GM21423 (cell line): ENCODE measurements around the gene RAX.
A peak's percentile ranks its signal among the peaks of the same experiment; 100 is the strongest.

Source experiments
- ATAC-seq: cut with Tn5 transposase; IDR thresholded peaks from one replicate; pipeline ENCODE4 v1.9.1; 2021; ENCODE audit warnings: mild to moderate bottlenecking, moderate library complexity; ENCODE audit not compliant: unreplicated experiment

The RAX gene

GRCh38 chr18:59272891-59273758 lies at the start of gene RAX:
Gene RAX, minus strand, starts transcription at chr18:59273454. Its CDS starts 248 bp downstream, at chr18:59273206.
- no peak for ATAC-seq

DNA sequence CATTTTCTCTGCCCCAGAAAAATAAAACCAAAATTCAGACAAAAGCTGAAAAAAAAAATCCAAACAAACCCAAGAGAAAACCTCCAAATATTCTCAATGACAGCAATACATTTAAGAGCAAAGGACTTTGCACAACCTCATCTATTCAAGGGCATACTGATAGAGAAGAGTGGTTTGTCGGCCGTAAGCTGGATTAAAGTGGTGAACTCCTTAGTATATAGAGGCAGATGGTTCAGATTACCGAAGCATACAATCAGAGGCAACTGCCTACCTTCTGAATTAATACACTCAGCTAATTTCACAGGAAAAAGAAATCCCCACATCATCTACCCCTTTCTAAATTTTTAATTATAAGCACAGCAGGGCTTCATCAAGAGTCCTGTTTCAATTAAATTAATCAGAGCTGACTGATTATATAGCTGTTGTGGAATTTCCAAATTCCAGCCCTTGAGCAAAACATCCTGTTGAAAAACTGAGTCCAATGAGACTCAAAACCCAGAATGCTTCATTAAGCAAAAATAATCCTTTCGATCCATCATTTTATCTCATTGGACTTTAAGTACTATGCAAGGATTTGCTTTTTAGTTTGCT lies 45.3 kb upstream of the RAX start, which contains the start of gene CPLX4:
CPLX4 (minus strand) TSS at position 190 of the 591 bp plus-strand sequence; CDS start at position 3, 187 bp downstream.
- no peak for ATAC-seq

- no peak for ATAC-seq
Measured at GRCh38 chr18:59311631-59312030, 38.4 kb upstream of the RAX start.

DNA sequence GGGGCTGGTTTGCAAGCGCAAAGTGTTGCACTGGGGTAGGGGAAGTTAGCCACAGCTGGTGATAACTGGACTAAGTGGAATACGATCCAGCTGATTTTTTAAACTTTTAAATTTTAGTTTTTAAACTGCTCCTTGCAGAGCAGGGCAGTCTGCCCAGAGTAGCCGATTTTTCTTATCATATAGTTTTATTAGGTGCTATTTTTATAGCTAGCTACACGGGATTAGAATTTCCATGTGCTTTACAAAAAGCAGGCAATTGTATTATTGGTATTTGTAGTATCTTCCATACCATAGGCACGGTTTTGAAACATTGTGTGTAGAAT lies 35.6 kb upstream of the RAX start:
- no peak for ATAC-seq

- ATAC-seq: peak; percentile 80
Measured at GRCh38 chr18:59308248-59308937, 35.1 kb upstream of the RAX start.

- no peak for ATAC-seq
Measured at GRCh38 chr18:59306640-59307039, 33.4 kb upstream of the RAX start.

DNA sequence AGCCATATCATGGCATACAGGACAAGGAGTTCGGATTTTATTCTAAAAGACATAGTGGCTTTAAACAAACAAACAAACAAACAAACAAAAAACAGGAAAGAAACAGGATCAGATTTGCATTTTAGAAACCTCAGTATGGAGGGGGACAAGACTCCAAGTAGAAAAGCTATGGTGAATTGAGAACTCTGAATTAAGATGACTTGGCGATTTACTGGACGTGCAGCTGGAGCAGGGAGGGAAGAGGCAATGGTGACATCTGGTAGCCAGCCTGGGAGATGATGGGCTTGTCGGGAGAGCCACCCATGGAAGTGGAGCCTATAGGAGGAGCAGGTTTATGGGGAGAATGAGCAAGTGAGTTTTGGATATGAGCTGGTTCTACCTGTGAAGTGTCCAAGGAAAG lies 32.0 kb upstream of the RAX start:
- no peak for ATAC-seq

DNA sequence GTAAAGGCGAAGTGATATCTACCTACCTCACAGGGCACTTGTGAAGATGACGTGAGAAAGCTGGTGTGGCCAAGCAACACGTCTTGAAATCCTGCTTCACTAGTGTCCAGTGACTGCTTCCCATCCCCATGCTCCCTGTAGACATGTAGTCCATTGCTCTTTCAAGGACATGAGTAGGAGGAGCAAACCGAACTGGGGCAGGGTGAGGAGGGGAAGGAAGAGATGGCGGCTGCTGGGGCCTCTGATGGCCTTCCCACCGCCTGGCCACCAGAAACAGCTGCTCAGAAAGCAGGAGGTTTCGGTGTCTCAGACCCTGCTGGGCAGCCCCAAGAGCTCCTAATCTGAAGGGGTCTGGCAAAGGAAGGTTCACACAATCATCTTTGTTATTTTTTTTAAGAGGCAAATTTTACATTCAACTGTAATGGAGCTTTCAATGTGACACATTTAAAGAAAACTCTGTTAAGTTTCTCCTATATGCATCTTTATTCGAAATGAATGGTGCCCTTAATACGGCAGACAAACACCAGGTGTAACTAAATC lies 30.5 kb upstream of the RAX start:
- no peak for ATAC-seq

- ATAC-seq: no peak
Measured at GRCh38 chr18:59303006-59303405, 29.8 kb upstream of the RAX start.

DNA sequence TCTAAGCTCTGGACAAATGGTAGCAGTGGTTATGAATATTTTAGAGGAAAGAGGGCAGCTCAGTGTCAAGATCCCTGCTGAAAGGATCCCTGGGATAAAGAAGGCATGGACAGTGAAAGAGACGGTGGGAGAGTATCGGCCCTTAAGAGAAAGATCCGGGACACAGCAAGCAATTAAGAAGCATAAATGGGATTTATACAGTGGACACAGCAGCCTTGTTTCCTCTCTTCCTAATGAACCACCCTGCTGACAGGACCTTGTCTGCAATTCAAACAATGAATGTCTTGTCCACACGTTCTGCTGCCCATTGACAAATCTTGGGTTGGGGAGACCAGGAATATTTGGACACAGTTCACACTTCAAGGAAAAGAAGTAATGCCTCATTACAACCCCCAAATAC lies 28.7 kb upstream of the RAX start:
- ATAC-seq: no peak

DNA sequence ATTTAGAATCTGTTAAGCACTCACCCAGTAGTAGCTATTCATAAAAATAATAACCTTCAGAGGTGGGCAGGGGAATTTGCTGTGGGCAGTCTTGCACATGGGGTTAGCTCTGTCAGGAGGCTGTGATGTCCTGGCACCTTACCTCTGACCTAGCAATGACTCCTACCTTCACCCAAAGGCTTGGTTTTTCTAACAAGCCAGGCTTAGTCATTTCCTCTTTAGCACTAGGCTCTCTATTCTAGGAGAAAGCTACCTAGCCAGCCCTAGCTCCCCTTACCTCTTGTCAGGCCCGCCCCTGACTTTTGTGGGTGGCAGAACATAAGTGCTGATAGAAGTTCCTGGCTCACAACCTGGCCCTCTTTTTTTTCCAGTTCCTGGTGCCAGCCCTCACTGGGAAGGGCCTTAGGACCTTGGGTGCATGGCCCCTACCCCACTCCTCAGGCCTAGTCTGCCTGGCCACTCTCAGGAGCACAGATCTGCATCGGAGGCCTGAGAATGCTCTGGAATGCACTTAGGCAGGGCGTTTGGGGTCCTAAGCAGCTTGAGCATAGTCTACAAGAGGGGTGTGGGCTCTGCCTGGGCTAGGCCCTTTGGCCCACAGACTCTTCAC lies 27.5 kb upstream of the RAX start:
- no peak for ATAC-seq

DNA sequence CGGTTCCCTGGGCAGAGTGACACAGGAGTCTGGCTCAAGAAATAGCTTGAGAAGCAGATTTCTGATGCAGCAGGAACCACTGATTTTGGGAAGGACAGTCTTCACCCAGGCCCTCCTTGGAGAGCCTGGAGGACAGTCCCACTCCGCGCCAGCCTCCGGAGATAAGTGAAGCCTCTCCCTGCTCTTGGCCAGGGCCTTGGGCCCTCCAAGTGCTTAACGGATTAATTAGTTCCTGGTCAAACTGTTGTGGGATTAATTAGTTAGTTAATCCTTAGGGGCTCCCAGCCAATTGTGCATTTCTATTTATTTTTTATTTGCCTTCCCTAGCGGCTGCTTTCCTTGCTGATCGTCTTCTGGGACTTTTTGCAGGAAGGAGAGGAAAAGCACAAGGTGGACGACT lies 25.6 kb upstream of the RAX start:
- no peak for ATAC-seq

DNA sequence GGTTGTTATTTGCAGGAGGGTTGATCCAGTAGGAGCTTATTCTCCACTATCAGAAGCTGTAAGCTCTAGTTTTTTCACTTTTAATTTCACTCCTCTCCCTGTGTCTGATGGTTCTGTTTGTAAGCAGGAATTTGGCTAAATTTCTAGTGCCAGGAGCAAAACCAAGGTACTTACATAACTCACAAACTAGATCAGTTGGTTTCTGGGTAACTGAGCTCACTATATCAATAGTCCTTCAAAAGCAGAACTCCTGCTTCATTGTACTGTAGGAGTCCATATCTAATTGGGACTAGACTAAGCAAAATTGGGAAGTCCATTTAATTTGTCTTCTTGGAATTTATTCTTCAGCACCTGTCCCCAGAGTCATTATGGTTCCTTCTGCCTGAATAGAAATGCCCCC lies 20.1 kb upstream of the RAX start:
- ATAC-seq: no peak

- ATAC-seq: no peak
Measured at GRCh38 chr18:59286341-59286740, 13.1 kb upstream of the RAX start.

DNA sequence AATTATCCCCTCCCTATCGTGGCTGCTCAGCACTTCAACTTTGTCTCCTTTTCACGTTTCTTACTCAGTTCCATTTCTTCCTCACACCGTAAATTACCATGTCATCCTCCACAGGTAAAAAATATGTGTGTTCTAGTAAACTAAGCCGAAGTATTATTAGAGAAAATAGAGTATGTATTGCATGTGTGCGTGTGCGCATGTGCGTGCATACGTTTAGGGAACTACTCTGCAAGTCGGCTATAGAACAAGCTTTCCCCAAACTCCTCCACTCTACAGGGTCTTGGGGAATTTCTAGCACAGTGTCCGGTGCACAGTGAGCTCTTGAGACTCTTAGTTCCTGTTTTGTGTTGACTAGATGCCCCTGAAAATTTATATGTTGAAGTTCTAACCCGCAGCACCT lies 9.1 kb upstream of the RAX start:
- no peak for ATAC-seq

- no peak for ATAC-seq
Measured at GRCh38 chr18:59279722-59280121, 6.5 kb upstream of the RAX start.

GRCh38 chr18:59279193-59279592 lies 5.9 kb upstream of the RAX start:
- no peak for ATAC-seq

- no peak for ATAC-seq
Measured at GRCh38 chr18:59278793-59279192, 5.5 kb upstream of the RAX start.

DNA sequence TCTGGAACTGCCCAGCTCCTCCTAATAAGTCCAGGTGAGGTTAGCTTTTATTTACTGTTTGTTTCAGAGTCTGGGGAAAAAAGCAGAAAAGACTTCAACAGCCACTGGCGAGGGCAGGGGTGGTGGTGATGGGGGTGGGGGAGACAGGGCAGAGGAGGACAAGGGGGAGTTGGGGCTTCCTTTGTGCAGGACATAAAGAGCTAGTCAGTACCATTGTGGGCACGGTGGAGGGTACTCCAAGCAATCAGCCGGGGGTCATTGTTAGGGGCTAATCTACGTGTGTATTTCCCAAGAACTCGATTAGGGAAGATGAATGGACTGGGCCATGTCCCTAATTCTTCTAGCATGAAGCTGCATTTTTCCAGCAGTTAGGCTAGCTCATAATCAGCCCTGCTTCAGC lies 2.8 kb upstream of the RAX start:
- no peak for ATAC-seq

DNA sequence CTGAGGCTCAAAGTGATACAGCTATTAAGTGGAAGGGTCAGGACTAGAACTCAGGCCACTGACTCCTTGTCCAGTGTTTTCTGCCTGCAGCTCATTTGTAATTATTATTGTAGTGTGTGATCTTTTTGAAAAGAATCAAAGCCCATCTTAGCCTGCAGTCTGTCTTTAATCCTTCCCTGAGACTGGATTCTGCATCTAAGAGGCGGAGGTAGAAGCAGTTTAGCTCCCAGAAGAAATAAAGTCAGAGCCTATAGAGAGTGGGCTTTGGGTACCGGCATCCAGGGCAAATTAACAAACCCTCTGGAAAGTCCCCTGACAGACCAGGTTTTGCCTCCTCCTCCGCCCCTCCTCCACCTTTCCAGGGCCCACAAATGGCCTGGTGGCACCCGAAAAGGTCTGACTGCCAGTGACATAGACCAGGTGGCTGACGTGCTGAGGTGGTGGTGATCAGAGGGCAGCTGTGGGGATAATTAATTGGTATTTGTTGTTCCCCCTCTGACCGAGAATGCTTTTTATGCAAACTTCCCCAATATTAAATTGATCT lies 2.2 kb upstream of the RAX start:
- ATAC-seq: no peak

GRCh38 chr18:59274533-59274928 lies 1.3 kb upstream of the RAX start:
- no peak for ATAC-seq
